ENCODE data around the gene ABHD8. TPM values are rescaled to one million over a fixed set of nuclear protein-coding genes. Genes with fewer than 3 reads are reported as not detected.

ABHD8 gene
- total and polyA plus RNA-seq, 8 donors: 4.9 to 28.1 (median 10.9) TPM

DNA sequence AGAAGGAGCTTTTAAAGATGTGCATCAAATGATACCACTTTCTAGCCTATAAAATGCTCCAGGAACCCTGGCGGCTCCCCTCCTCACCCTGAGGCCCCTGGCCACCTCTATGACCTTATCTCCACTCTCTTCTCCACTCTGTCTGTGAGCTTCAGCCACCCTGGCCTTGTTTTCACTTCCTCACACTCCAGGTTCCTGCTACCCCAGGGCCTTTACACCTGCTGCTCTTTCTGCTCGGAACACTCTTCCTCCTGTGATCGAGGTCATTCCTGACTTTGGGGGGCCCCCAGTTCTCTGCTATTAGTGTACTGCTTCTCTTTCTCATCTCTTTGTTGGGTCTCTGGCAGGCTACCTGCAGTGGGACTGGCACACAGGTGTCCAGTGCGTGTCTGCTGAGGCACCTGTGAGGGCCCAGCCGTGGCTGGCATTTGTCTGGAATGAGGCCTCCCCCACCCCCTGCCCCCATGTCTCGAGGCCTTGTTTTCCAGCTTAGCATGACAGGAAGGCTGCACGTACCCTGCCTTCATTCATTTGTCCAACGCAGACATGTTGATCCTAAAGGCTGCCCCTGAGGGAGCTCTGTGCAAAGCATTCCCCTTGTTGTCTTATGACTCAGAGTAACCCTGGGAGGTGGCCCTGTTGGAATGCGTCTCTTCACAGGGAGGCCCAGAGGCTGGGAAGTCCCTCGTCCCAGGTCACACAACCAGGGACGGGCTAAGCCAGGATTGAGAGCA, 8.4 kb upstream of the ABHD8 start:
- peaks cover 31 to 63% (median 43%) of the 10 kb centered on the region in 4 donors for H3K4me1 ChIP-seq
- H3K36me3 ChIP-seq: peaks cover 26 to 50% (median 30%) of the 10 kb centered on the region in 4 donors
- peak overlapping the region in 1 of 4 donors; percentile 6 for H3K4me3 ChIP-seq
- no peak for DNase-seq
- H3K27ac ChIP-seq: peak overlapping the region in 1 of 5 donors; percentile 50
- H3K9me3 ChIP-seq: no peaks in the 10 kb centered on the region
- H3K27me3 ChIP-seq: no peaks in the 10 kb centered on the region
- 62 to 80% (median 65%) methylated on average over 8 to 11 of the region's 11 CpGs for WGBS, 5 donors
- TF ChIP-seq EP300 (IDR thresholded peaks at IDR 0.05): no peak
- TF ChIP-seq POLR2AphosphoS5 (IDR thresholded peaks at IDR 0.05): no peak
- no peak for TF ChIP-seq POLR2A (IDR thresholded peaks at IDR 0.05)
- TF ChIP-seq, protein P1, sequence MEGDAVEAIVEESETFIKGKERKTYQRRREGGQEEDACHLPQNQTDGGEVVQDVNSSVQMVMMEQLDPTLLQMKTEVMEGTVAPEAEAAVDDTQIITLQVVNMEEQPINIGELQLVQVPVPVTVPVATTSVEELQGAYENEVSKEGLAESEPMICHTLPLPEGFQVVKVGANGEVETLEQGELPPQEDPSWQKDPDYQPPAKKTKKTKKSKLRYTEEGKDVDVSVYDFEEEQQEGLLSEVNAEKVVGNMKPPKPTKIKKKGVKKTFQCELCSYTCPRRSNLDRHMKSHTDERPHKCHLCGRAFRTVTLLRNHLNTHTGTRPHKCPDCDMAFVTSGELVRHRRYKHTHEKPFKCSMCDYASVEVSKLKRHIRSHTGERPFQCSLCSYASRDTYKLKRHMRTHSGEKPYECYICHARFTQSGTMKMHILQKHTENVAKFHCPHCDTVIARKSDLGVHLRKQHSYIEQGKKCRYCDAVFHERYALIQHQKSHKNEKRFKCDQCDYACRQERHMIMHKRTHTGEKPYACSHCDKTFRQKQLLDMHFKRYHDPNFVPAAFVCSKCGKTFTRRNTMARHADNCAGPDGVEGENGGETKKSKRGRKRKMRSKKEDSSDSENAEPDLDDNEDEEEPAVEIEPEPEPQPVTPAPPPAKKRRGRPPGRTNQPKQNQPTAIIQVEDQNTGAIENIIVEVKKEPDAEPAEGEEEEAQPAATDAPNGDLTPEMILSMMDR (IDR thresholded peaks at IDR 0.05): no peak
- intact Hi-C loops (cut with DNase I; ENCODE audit: low total_unique reads): no loop called here

DNA sequence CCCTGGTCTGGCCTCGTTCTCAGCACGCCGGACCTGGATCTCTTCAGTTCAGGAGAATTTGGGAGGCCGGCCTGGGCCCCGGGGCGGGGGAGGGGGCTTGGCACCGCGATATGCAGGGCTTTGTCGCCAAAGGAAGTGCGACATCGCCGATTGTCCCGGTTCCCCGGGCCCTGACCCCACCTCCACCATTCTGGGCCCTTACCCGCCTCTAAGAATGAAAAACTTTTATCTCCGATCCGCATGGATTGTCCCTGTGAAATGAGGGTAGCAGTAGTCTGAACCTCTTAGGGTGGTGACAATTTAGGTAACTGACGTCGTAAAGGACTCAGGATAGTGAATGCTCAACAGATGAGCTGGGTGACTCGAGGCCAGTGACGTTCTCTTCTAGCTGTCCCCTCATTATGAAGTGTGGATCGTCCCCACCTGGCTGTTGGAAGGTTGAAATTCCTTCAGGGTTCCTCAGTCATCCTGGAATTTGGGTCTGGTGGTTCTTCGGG, 6.8 kb upstream of the ABHD8 start:
- peak overlapping the region; percentile 72 to 97 (median 86) for H3K4me3 ChIP-seq
- no peak for DNase-seq
- peak overlapping the region in 4 of 5 donors; percentile 73 to 91 (median 86) for H3K27ac ChIP-seq
- no peaks in the 10 kb centered on the region for H3K27me3 ChIP-seq
- peaks cover 38 to 74% (median 56%) of the 10 kb centered on the region in 4 donors for H3K4me1 ChIP-seq
- intact Hi-C loops (cut with DNase I; ENCODE audit: low total_unique reads): no loop called here
- H3K9me3 ChIP-seq: no peaks in the 10 kb centered on the region
- no peak for TF ChIP-seq EP300 (IDR thresholded peaks at IDR 0.05)
- TF ChIP-seq POLR2AphosphoS5 (IDR thresholded peaks at IDR 0.05): no peak
- 6 to 8% (median 7%) methylated on average over 20 to 23 of the region's 23 CpGs for WGBS, 5 donors
- H3K36me3 ChIP-seq: peaks cover 14 to 37% (median 15%) of the 10 kb centered on the region in 4 donors

DNA sequence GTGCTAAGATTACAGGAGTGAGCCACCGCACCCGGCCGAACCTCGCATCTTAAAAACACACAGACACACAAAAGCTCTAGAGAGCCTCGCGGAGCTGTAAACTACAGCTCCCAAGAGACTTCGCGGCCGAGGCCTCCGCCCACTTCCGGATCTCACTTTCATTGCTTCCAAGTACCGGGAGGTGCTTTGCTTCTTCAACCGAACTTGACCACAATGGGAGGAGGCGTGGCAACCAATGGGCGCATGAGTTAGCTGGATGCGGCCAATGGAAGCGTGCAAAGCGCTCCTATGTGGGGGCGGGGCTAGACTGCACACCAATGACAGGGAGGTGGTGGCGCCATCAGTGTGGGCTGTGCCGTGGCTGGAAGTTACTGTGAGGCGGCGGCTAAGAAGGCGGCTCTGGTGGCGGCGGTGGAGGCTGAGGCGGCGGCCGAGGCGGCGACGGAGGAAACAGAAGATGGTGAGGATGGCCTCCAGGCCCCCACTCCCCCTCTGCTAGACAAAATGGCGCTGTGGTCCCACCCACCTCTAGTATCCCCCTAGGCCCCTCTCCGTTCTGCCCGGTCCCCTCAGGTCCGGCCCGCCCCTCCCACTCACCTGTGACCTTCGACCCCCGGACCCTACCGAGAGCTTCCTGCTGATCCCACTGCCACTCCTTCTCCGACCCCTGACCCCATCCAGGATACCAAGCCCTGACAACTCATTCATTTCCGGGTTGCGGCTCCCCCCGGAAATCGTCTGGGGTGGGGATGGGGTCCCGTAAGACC, 6.2 kb upstream of the ABHD8 start, which contains the start of gene DDA1:
DDA1 (plus strand) TSS at position 366 of the 767 bp plus-strand sequence; CDS start at position 458, 92 bp downstream.
- H3K27me3 ChIP-seq: no peaks in the 10 kb centered on the region
- peak; percentile 100 for DNase-seq
- H3K27ac ChIP-seq: peak within 1 kb of the TSS; percentile 73 to 91 (median 84)
- no peaks in the 10 kb centered on the region for H3K9me3 ChIP-seq
- 0% methylated on average over 30 to 46 of the region's 46 CpGs for WGBS, 5 donors
- H3K4me3 ChIP-seq: peak within 1 kb of the TSS; percentile 72 to 97 (median 86)
- intact Hi-C loops (cut with DNase I; ENCODE audit: low total_unique reads): no loop called here
- H3K36me3 ChIP-seq: peaks cover 9 to 31% (median 9%) of the 10 kb centered on the region in 4 donors
- peak in 2 of 4 donors; percentile 33 to 41 for TF ChIP-seq POLR2A (IDR thresholded peaks at IDR 0.05)
- TF ChIP-seq POLR2AphosphoS5 (IDR thresholded peaks at IDR 0.05): peak; percentile 62 to 91 (median 69)
- TF ChIP-seq, protein P1 (IDR thresholded peaks at IDR 0.05): no peak
- H3K4me1 ChIP-seq: peaks cover 38 to 77% (median 62%) of the 10 kb centered on the region in 4 donors

DNA sequence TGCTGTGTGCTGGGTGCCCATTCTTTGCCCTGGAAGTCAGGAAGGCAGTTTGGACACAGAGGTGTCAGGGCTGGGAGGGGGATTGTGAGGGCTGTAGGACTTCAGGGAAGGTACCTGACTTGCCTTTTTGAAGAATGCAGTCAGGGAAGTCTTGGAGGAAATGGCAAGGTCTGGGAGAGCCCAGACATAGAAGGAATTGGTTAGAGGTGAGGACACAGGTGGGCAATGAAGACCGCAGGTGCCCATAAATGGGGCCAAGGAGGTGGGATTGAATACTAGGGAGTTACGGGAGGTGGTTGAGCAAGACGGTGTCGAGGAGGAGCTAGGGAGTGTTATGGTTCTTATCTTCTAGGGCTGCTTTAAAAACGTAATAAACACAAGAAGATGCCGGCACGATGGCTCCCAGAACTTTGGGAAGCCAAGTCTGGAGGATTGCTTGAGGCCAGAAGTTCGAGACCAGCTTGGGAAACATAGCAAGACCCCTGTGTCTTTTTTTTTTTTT, 4.7 kb upstream of the ABHD8 start:
- Histone ChIP-seq H3K36me3 (peaks cover 0 to 18% (median 0%) of the 10 kb centered on the region in 4 donors), H3K4me1 (peaks cover 45 to 81% (median 72%) of the 10 kb centered on the region in 4 donors), H3K27ac (no peak overlapping the region), H3K9me3 (no peaks in the 10 kb centered on the region), H3K27me3 (no peaks in the 10 kb centered on the region), H3K4me3 (no peak overlapping the region)
- DNase-seq: no peak
- 81 to 87% (median 86%) methylated on average over 8 of the region's 8 CpGs for WGBS, 5 donors
- intact Hi-C loops (cut with DNase I; ENCODE audit: low total_unique reads): no loop called here
- TF ChIP-seq POLR2AphosphoS5 (IDR thresholded peaks at IDR 0.05): no peak
- TF ChIP-seq EP300 (IDR thresholded peaks at IDR 0.05): no peak
- TF ChIP-seq POLR2A (IDR thresholded peaks at IDR 0.05): no peak
- TF ChIP-seq, protein P1 (IDR thresholded peaks at IDR 0.05): no peak
